Loucy (cell line): ENCODE data around the gene CCDC200.
"Not testable (repeated sequence)": the region's sequence is repeated elsewhere in the genome, so short reads cannot be mapped to it uniquely, and the experiment has no call there.

ENCODE experiments used
- EZH2phosphoT487 ChIP-seq: fragments of 200-600 bp; IDR thresholded peaks from 2 replicates; pipeline ENCODE4 v1.6.1; 2018; ENCODE audit warnings: antibody characterized with exemption, mild to moderate bottlenecking, moderate library complexity, borderline replicate concordance
- TF ChIP-seq, protein P1 (sequence below): fragments of 200-600 bp; sonication (generic); conservative IDR thresholded peaks from 2 replicates; pipeline ENCODE4 v1.5.1; 2014; ENCODE audit warnings: mild to moderate bottlenecking, antibody characterized with exemption, low read length

DNA sequence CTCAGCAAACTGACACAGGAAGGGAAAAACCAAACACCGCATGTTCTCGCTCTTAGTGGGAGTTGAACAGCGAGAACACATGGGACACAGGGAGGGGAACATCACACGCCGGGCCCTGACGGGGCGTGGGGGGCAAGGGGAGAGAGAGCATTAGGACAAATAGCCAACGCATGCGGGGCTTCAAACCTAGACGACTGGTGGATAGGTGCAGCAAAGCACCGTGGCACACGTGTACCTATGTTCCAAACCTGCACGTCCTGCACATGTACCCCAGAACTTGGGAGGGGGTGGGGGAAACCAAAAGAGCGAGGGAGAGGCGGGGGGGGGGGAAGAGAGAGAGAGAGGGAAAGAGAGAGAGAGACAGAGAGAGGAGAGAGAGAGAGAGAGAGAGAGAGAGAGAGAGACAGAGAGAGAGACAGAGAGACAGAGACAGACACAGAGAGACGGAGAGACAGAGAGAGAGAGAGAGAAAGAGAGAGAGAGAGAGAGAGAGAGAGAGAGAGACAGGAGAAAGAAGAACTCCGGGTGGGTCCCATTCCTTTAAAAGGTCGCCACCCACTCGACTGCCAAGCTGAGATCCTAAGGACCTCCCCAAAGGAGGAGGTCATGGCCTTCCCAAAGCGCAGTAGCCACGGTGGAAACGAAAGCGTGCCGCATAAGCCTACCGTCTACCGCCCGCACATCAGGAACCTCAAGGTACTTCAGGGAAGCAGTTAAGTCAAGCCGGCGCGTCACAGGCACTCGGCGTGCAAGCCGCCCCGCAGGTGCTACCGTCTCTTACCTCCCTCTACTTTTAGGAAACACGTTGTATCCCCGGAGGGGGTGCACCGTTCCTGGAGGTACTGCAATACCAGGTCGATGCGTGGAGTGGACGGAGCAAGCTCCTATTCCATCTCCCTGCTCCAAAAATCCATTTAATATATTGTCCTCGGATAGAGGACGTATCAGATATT is 42.4 kb upstream of the CCDC200 start:
- not testable (repeated sequence) for TF ChIP-seq EZH2phosphoT487
- TF ChIP-seq, protein P1, sequence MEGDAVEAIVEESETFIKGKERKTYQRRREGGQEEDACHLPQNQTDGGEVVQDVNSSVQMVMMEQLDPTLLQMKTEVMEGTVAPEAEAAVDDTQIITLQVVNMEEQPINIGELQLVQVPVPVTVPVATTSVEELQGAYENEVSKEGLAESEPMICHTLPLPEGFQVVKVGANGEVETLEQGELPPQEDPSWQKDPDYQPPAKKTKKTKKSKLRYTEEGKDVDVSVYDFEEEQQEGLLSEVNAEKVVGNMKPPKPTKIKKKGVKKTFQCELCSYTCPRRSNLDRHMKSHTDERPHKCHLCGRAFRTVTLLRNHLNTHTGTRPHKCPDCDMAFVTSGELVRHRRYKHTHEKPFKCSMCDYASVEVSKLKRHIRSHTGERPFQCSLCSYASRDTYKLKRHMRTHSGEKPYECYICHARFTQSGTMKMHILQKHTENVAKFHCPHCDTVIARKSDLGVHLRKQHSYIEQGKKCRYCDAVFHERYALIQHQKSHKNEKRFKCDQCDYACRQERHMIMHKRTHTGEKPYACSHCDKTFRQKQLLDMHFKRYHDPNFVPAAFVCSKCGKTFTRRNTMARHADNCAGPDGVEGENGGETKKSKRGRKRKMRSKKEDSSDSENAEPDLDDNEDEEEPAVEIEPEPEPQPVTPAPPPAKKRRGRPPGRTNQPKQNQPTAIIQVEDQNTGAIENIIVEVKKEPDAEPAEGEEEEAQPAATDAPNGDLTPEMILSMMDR, result not testable (repeated sequence)
